ENCODE measurements around the gene CCR7.
"Not testable (repeated sequence)": the region's sequence is repeated elsewhere in the genome, so short reads cannot be mapped to it uniquely, and the experiment has no call there.

CCR7 gene

GRCh38 chr17:40597156-40597555 lies 31.9 kb upstream of the CCR7 start:
- no peak for DNase-seq

GRCh38 chr17:40596261-40596919 lies 31.1 kb upstream of the CCR7 start:
- DNase-seq: no peak

- DNase-seq: no peak
Measured at GRCh38 chr17:40590742-40591141, 25.5 kb upstream of the CCR7 start.

- DNase-seq: no peak
Measured at GRCh38 chr17:40588552-40588951, 23.3 kb upstream of the CCR7 start.

- DNase-seq: not testable (repeated sequence)
Measured at GRCh38 chr17:40586264-40586663, 21.0 kb upstream of the CCR7 start.

- DNase-seq: not testable (repeated sequence)
Measured at GRCh38 chr17:40584950-40585349, 19.7 kb upstream of the CCR7 start.

GRCh38 chr17:40582328-40582901 lies 17.1 kb upstream of the CCR7 start:
- DNase-seq: no peak

- DNase-seq: no peak
Measured at GRCh38 chr17:40580140-40580539, 14.9 kb upstream of the CCR7 start.

- DNase-seq: no peak
Measured at GRCh38 chr17:40579471-40579870, 14.2 kb upstream of the CCR7 start.

- no peak for DNase-seq
Measured at GRCh38 chr17:40577611-40578065, 12.4 kb upstream of the CCR7 start.

GRCh38 chr17:40576113-40576740 lies 11.0 kb upstream of the CCR7 start:
- no peak for DNase-seq

- no peak for DNase-seq
Measured at GRCh38 chr17:40574292-40574691, 9.0 kb upstream of the CCR7 start.

GRCh38 chr17:40572245-40572993 lies 7.1 kb upstream of the CCR7 start:
- not testable (repeated sequence) for DNase-seq

- no peak for DNase-seq
Measured at GRCh38 chr17:40568074-40568836, 3.0 kb upstream of the CCR7 start.

GRCh38 chr17:40567377-40567776 lies 2.1 kb upstream of the CCR7 start:
- no peak for DNase-seq

GRCh38 chr17:40565769-40566409 lies 617 bp upstream of the CCR7 start:
- DNase-seq: no peak

- no peak for DNase-seq
Measured at GRCh38 chr17:40564195-40564882, 933 bp downstream of the CCR7 start.

GRCh38 chr17:40563220-40564052 lies 1.8 kb downstream of the CCR7 start:
- DNase-seq: no peak

GRCh38 chr17:40562838-40563219 lies 2.4 kb downstream of the CCR7 start:
- no peak for DNase-seq

GRCh38 chr17:40561871-40562611 lies 3.2 kb downstream of the CCR7 start:
- no peak for DNase-seq

Measured in eye (tissue), 1 donor.